Mucosa of descending colon (tissue), 3 donors: ENCODE measurements around the gene MCF2L. TPM values are rescaled to one million over a fixed set of nuclear protein-coding genes. Genes with fewer than 3 reads are reported as not detected.
A peak's percentile ranks its signal among the peaks of the same experiment; 100 is the strongest.

ENCODE experiments used
- ATAC-seq: fragments of 200-7000 bp; cut with Tn5 transposase; one replicate; pipeline ENCODE4 v1.9.1; 2020; ENCODE audit warnings: mild to moderate bottlenecking, moderate library complexity
- DNase-seq, 3 donors: peaks; one replicate each; pipeline ENCODE4 v3.0.0-alpha.2; 2020
- H3K36me3 ChIP-seq: fragments of 200-600 bp; one replicate; pipeline ENCODE4 v1.8.0; 2021; ENCODE audit warnings: low read depth, mild to moderate bottlenecking
- H3K4me1 ChIP-seq: fragments of 200-600 bp; one replicate; pipeline ENCODE4 v1.8.0; 2021; ENCODE audit warnings: low read depth, mild to moderate bottlenecking
- H3K4me3 ChIP-seq: fragments of 200-600 bp; one replicate; pipeline ENCODE4 v1.8.0; 2021; ENCODE audit warnings: mild to moderate bottlenecking
- H3K9me3 ChIP-seq: fragments of 200-600 bp; one replicate; pipeline ENCODE4 v1.8.0; 2021; ENCODE audit warnings: mild to moderate bottlenecking
- CTCF ChIP-seq: fragments of 200-600 bp; IDR thresholded peaks from one replicate; pipeline ENCODE4 v1.8.0; 2022; ENCODE audit warnings: antibody characterized with exemption, mild to moderate bottlenecking
- intact Hi-C, 2 donors: fragments of 100-400 bp; cut with DNase I in 1 of 2; cut with micrococcal nuclease in 1 of 2; formaldehyde crosslinking; loops; one replicate each; pipeline versions ENCODE4 v1.11.0 to v1.11.1; 2022; cut with DNase I, micrococcal nuclease
- total RNA-seq, 3 donors: library from RNA; stranded (reverse); fragmentation: NEBNext Ultra II Directional in 2 of 3; extraction: Animal tissue kit (Norgen Biotek cat#: 25700) in 2 of 3; gene quantifications; one replicate each; pipeline versions ENCODE4 v1.2.1 to v1.2.4, GENCODE V29; 2021 to 2023
- donor health status: DM: no; HTN: no; CAD: no; lungs with moderate emphysema.
- donor health status: DM: no; HTN: no; CAD: no.
- donor health status: DM: no; HTN: yes; CAD: no.

The MCF2L gene
- total RNA-seq, 3 donors from 2014 or later, result 53.9 to 109 (median 95.4) TPM

GRCh38 chr13:113013878-113014751 lies 45.1 kb downstream of the MCF2L start:
- no peak for ATAC-seq
- no peak overlapping the region for H3K4me3 ChIP-seq
- intact Hi-C loops, result no loop called here
- TF ChIP-seq CTCF, result no peak
- H3K9me3 ChIP-seq, result no peaks in the 10 kb centered on the region
- DNase-seq, result no peak
- H3K36me3 ChIP-seq, result no peaks in the 10 kb centered on the region
- H3K4me1 ChIP-seq, result no peaks in the 10 kb centered on the region

GRCh38 chr13:113014752-113015745 lies 46.0 kb downstream of the MCF2L start:
- peak; percentile 10 for ATAC-seq
- Histone ChIP-seq H3K4me1 (no peaks in the 10 kb centered on the region), H3K9me3 (no peaks in the 10 kb centered on the region), H3K4me3 (no peak overlapping the region), H3K36me3 (no peaks in the 10 kb centered on the region)
- intact Hi-C loops, result no loop called here
- no peak for TF ChIP-seq CTCF
- DNase-seq, result no peak

DNA sequence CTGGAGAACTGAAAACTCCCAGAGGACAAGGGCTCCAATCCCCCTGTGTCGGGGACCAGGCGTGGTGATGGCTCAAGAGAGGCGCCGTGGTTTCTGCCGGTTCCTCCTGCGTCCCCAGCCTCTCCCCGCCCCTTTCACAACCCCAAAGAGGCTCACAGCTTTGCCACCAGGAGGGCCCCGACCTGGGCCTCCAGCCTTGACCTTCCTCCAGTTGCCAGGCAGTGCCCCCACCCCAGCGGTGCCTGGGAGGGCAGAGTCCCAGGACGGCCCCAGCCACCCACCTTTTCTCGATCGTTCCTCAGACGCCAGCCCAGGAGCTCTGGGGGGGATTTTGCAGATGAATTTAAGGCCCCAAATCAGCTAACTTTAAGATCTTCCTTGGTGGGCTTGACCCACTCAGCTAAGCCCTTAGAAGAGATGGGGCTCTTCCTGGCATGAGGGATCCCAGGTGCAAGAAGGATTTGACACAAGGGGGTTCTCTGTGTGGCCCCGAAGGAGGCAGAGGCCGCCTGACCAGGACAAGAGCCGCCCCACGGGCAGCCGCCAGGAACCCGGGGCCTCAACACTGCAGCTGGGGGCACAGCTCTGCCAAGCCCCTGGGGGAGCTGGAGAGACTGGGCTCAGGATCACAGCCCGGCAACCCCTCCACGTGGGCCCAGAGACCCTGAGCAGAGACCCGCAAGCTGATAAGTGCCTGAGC lies 47.0 kb downstream of the MCF2L start:
- H3K9me3 ChIP-seq, result no peaks in the 10 kb centered on the region
- ATAC-seq, result no peak
- H3K4me1 ChIP-seq, result no peaks in the 10 kb centered on the region
- no peak overlapping the region for H3K4me3 ChIP-seq
- no peak for DNase-seq
- no peaks in the 10 kb centered on the region for H3K36me3 ChIP-seq
- intact Hi-C loops, result no loop called here
- TF ChIP-seq CTCF, result no peak

DNA sequence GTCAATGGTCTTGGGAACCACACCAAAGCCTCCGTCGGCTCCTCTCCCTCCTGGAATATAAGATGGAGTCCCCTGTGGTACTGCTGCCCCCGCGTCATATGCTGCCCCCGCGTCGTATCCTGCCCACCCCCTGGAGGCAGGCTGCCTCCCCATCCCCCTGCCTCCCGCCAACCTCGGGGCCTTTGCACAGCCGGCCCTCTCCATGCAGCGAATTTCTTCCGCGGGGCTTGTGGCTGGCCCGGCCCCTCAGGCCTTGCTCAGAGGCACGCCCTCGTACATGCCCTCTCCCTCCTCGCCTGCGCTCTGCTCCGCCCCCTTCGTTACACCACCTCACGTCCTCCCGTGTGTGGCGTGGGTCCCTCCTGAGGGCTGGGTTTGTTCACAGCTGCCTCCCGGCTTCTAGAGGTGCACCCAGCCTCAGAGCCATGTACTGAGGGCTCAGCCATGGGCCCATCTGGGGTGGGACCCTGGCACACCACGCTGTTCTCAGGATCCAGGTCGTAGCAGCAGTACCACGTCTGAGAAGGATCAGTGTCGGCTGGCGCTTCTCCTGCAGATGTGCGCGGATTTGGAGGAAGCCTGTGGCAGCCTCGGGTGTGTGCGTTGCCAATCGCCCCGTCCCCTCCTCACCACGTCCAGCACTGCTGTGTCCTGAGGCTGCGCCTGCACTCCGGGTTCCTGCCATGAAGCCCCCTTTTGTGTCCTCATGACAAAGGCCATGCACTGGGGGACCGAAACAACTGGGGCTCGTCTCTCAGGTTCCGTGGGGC lies 47.7 kb downstream of the MCF2L start:
- ATAC-seq, result no peak
- Histone ChIP-seq H3K4me1 (no peaks in the 10 kb centered on the region), H3K4me3 (no peak overlapping the region), H3K36me3 (no peaks in the 10 kb centered on the region), H3K9me3 (no peaks in the 10 kb centered on the region)
- no peak for TF ChIP-seq CTCF
- no peak for DNase-seq
- intact Hi-C loops, result no loop called here
